Ureter (tissue), 1 donor: ENCODE measurements around the gene COL1A2. TPM values are rescaled to one million over a fixed set of nuclear protein-coding genes. Genes with fewer than 3 reads are reported as not detected.
A peak's percentile ranks its signal among the peaks of the same experiment; 100 is the strongest.

Experiments
- DNase-seq: peaks from one replicate; pipeline ENCODE4 v3.0.0-alpha.2; 2020; ENCODE audit warnings: low spot score
- total RNA-seq: library from RNA; stranded (reverse); gene quantifications from one replicate; pipeline ENCODE4 v1.2.4, GENCODE V29; 2023
- donor health status: DM: yes; HTN: yes; CAD: no.

COL1A2 gene
- total RNA-seq, 1 donor from 2014 or later = 231 TPM

- no peak for DNase-seq
Measured at GRCh38 chr7:94382746-94383145, 11.9 kb upstream of the COL1A2 start.

DNA sequence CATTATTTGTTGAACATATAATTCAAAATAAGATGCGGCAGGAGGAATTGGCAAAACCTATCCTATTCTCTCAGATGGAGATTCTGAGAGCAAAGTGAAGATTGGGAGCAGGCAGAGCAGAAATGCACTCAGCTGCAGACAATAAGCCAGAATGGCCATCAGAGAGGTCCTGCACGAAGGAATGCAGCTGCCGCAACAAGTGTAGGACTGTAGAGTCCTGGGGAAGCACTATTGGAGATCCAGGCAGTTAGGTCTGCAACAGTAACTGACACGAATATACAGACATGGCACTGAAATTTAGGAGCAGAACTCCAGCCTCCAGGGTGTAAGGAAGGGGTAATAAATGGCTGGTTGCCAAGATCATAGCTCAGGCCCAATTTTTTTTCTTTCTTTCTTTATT lies 10.4 kb upstream of the COL1A2 start:
- no peak for DNase-seq

DNA sequence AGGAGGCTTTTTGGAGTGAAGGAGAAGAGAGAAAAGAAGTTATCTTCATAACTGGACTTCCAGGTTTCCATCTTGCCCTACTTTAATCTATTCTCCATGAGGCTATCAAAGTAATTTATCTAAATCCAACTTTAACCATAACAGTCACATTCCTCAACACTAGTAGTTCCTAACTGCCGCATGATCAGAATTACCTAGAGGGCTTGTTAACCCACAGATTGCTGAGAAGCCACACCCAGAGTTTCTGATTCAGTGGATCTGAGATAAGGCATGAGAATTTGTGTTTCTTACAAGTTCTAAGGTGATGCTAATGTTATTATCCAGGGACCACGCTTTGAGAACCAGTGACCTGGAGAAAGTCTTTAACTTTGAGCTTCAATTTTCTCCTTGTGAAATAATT lies 8.3 kb upstream of the COL1A2 start:
- no peak for DNase-seq

GRCh38 chr7:94388540-94388939 lies 6.2 kb upstream of the COL1A2 start:
- DNase-seq = no peak

DNA sequence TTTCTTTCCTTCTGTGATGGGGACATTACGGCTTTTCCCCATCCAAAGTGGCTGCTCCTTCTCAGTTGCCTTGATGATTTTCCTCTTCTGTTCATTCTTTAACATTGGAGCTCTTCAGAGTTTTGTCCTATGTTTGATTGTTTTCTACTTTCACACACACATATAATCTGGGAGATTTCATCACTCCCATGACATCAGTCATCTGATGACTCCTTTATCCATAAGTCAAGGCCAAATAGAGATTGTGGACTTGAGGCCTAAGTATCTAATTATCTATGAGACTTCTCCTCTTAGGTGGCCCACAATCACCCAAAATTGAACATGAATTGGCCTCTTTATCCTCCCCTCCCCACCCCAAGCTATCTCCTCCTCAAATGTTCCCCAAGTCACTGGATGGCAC lies 5.3 kb upstream of the COL1A2 start:
- DNase-seq = no peak

DNA sequence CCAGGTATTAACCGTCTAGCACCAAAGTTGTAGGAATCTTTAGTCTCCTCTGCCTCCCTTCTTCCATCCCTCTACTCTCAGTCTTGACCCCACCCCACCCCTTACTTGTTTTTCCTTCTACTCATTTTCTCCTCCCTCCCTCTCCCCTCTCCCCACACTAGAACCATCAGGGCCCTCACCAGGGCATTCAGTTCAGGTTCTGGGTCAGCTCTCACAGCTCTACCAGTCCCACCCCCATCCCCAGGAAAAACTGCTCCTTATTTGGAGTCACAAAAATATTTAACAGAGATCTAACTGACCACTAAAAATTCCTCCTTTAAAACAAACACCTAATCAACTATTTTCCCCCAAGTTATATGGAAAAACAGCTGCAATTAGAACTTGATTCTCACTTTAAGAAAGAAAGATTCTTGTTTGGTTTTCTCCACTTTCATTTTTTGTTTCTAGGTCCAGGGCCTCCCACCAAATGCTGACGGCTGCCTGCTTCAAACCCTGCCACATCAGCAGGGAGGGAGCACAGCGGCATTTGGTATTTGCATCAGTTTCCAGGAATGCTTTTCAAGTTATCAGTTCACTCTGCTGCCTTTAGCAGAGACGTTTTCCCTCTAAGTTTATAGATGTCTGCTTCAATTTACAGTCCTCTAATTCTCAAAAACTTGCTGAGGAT lies 2.8 kb upstream of the COL1A2 start:
- no peak for DNase-seq

DNA sequence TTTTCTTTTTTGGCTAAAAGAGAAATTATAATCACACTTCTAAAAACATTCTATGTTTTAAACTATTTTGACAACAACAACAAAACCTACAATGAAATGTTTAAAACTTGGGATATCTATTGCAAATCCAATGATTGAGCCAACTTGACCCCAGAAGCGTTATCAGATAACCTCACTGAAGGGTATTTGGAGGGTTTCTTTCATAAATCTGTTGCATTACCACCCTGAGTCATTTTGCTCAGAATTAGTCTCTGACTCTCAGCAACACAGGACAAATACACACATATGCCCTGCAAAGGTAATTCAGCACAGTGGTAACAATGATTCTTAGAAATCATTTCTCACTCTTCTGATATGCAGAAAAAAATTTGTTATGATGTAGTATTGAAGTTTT lies 2.3 kb upstream of the COL1A2 start:
- DNase-seq = no peak

GRCh38 chr7:94393246-94394108 lies 1.2 kb upstream of the COL1A2 start:
- no peak for DNase-seq

DNA sequence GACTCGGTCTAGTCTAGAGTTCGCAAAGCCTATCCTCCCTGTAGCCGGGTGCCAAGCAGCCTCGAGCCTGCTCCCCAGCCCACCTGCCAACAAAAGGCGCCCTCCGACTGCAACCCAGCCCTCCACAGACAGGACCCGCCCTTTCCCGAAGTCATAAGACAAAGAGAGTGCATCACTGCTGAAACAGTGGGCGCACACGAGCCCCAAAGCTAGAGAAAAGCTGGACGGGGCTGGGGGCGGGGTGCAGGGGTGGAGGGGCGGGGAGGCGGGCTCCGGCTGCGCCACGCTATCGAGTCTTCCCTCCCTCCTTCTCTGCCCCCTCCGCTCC lies 622 bp upstream of the COL1A2 start:
- no peak for DNase-seq

- DNase-seq = peak; percentile 62
Measured at GRCh38 chr7:94395141-94396036, 694 bp downstream of the COL1A2 start.

DNA sequence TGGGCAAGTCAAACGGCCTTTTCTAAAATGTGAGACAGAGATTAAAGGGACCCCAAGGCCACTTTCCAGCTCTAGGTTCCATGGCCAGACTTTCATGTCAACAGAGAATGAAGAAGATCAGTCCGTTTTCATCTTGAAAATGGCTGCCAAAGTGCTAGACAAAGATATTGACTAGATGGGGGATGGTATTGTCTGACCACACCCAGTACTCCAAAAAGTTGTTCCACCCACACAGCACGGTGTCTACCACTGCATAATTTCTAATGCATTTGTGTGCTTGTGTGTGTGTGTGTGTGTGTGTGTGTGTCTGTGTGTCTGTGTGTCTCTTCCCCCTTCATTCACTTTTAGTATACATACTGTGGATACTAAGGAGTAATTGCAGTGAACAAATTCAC lies 1.3 kb downstream of the COL1A2 start:
- DNase-seq = no peak

DNA sequence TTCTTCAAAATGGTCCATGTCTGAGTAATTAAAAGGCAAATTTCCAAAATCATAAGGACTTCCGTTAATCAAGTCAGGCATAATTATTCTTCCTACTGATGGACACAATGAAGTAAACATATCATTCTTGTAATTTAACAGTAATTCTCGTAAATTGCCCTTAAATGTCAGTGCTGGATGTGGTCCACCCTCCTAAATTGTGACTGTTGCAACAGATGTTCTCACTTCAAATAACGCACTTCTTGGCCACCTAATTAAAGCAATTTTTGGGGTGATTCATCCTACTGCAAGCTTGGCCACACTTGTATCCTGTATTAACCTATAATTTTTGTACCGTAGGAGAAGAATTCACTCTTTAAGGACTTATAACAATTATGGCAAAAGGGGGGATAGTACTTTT lies 1.9 kb downstream of the COL1A2 start:
- DNase-seq = no peak

DNA sequence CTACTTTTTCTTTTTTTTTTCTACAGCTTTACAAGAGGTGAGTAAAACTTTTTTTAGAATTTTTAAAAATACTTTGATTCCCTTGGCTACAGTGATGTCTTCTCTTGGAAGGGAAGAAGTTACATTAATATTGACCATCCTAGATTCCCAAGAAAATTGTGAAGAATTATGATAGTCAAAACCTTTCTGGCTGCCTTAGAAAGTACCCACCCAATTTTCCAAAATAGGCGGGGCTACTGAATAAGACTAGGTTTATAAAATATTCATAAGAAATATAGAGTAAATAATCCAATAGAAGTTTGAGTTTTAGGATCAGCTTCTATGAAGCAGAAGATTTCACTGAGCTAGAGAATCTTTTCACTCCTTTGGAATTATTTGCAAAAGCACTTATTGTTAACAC lies 3.0 kb downstream of the COL1A2 start:
- DNase-seq = no peak

DNA sequence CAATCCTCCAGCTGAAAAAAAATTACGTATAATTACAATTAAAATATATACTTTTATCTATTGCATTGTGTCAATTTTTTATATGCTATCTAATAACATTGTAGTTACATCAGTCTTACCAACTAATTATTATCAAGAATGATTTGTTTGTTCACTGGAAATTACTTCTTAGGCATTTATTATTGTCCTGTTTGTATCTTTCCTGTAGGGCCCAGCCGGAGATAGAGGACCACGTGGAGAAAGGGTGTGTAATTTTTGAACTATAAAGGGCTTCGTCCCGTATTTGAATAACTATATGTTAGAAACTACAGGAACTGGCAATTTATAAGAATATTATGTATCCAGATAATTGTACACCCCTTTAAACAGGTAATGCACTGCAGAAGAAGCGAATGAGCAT lies 4.1 kb downstream of the COL1A2 start:
- DNase-seq = no peak

DNA sequence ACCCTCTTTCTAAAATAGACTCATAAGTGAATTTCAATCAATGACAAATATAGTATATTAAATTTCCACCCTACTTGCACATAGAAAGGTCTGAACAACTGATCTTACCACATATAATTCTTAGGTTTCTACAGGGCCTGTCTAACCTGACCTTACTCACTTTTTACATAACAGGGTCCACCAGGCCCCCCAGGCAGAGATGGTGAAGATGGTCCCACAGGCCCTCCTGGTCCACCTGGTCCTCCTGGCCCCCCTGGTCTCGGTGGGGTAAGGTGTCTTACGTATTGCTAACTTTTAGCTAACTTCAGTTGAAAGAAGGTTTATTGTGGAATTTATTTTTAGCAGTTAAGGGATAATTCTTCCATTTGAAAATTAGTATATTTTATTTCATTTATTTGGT lies 5.3 kb downstream of the COL1A2 start:
- no peak for DNase-seq

- no peak for DNase-seq
Measured at GRCh38 chr7:94400643-94401427, 6.1 kb downstream of the COL1A2 start.

- DNase-seq = no peak
Measured at GRCh38 chr7:94401428-94401814, 6.7 kb downstream of the COL1A2 start.

- no peak for DNase-seq
Measured at GRCh38 chr7:94403546-94403945, 8.9 kb downstream of the COL1A2 start.

DNA sequence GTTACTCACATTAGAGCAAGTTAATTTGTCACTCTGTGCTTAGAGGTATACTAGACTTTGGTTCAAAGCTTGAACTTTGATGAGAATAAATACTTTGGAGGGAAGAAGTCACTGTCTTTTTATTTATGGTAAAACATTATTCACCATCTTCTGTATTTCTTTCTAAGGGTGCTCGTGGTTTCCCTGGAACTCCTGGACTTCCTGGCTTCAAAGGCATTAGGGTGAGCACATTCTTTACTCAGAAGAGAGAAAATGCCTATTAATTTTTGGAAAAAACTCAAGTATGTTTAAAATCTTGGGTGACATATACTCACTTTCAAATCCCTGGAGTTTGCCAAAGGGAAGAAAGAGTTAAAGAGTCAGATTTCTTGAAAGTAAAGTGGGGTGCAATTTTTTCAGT lies 10.8 kb downstream of the COL1A2 start:
- DNase-seq = no peak

DNA sequence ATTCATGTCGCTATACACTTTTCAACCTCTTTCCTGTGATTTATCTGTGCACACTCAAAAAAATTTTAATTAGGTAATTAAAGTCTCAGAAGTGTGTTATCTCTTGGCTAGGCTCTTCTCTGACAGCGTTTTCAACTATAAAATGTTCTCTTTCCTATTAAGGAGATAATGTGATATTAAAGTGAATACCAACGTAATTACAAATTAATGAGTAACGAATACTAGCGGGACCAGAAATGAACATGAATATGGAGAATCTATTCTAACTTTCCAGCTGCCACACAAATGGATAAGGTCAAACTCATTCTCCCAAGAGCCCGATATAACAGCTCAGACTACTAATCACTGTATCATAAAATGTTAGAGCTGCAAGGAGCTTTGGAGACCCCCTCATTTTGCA lies 12.0 kb downstream of the COL1A2 start:
- DNase-seq = no peak

DNA sequence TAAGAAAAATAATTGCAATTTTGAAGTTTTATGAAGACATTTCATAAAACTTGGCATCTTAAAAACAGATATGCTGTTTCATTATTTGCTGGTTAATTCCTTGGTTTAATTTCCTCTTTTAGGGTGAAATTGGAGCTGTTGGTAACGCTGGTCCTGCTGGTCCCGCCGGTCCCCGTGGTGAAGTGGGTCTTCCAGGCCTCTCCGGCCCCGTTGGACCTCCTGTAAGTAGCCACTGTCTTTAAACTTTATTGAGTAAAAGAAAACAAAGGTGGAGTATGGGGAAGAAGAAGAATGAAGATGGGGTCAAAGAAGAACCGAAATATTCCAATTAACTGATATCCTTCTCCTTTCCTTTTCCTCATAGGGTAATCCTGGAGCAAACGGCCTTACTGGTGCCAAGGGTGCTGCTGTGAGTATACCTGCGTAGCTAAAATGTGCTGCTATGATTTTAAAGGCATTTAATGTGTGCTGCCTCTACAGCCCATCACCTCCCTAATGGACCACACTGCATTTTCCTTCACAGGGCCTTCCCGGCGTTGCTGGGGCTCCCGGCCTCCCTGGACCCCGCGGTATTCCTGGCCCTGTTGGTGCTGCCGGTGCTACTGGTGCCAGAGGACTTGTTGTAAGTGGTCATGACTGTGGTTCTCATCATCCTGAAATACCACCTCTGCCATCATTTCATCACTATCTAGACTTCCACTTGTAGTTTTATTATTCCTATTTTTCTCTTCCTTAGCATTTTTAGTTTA lies 14.7 kb downstream of the COL1A2 start:
- DNase-seq = no peak
